Measurements from ENCODE around the gene OPN1MW3.
"Not testable (repeated sequence)": the region's sequence is repeated elsewhere in the genome, so short reads cannot be mapped to it uniquely, and the experiment has no call there.

- TF ChIP-seq POLR2A (IDR thresholded peaks at IDR 0.05; ENCODE audit: low read length); GATA1 (IDR thresholded peaks at IDR 0.05; ENCODE audit: low read depth, low read length): not testable (repeated sequence)
These were observed 45.6 kb downstream of the OPN1MW3 start for GRCh38 chrX:154302998-154303397.

Data from erythroblast (primary cell).